Stimulated activated CD8-positive, alpha-beta memory T cell treated with anti-CD3 and anti-CD28 coated beads, Interleukin-2, amount 100 ng/mL, for 1 hour (primary cell): Measurements from ENCODE around the gene PACC1.
"Not testable (repeated sequence)": the region's sequence is repeated elsewhere in the genome, so short reads cannot be mapped to it uniquely, and the experiment has no call there.

ENCODE experiments used
- DNase-seq, 2 donors: peaks; one replicate each; pipeline ENCODE4 v3.0.0-alpha.2; 2020; ENCODE audit warnings: low read depth in 2 of 2

PACC1 gene

DNA sequence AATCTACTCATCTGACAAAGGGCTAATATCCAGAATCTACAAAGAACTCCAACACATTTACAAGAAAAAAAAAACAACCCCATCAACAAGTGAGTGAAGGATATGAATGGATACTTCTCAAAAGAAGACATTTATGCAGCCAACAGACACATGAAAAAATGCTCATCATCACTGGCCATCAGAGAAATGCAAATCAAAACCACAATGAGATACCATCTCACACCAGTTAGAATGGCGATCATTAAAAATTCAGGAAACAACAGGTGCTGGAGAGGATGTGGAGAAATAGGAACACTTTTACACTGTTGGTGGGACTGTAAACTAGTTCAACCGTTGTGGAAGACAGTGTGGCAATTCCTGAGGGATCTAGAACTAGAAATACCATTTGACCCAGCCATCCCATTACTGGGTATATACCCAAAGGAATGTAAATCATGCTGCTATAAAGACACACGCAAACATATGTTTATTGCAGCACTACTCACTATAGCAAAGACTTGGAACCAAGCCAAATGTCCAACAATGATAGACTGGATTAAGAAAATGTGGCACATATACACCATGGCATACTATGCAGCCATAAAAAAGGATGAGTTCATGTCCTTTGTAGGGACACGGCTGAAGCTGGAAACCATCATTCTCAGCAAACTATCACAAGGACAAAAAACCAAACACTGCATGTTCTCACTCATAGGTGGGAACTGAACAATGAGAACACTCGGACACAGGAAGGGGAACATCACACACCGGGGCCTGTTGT, 18.8 kb downstream of the PACC1 start:
- not testable (repeated sequence) for DNase-seq

DNA sequence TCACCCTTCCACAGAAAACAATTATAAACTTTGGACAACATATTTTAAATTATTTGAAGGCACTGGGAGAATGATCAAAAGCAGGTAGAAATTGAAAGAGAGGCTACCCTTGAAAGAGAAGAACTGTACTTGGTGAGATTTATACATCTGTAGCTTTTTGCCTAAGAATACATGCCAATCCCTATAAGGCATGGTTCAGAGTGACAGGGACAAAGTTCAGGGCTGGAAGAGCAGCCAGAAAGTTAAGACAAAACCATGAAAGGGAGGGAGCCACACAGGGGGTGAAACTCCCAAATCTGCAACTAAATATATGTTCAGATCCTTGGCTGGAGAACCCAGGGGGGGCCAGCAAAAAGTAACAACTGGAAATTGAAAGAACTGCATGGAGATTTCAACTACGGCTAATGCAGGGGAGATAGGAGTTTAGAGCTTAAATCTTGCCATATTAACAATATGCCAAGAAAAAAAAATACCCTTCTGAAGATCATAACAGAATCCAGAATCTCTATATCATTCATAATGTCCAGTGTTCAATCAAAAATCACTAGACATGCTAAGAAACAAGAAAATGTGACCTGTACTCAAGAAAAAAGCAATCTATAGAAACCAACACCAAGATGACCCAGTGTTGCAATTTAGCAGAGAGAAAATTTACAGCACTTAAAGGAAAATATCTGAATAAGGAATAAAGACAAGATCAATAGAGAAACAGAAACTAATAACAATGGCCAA, 25.5 kb downstream of the PACC1 start:
- DNase-seq, result no peak

DNA sequence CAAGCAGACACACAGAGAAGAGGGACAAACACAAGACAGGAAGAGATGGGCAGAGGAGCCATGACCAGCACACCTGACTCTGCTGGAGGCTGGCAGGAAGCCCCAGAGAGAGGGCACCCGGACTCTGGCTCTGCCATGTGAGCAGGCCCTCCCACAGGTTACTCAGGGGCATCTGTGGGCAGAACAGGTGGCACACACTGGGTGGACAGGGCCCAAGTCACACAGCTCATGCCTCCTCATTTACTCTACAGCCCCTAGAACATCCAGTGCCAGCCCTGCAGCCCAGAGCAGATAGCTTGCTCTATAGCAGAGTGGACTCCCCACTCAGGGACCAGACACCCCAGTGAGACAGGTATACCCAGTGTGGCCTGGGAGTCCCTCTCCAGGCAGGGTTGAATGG, 28.7 kb downstream of the PACC1 start:
- no peak for DNase-seq

DNA sequence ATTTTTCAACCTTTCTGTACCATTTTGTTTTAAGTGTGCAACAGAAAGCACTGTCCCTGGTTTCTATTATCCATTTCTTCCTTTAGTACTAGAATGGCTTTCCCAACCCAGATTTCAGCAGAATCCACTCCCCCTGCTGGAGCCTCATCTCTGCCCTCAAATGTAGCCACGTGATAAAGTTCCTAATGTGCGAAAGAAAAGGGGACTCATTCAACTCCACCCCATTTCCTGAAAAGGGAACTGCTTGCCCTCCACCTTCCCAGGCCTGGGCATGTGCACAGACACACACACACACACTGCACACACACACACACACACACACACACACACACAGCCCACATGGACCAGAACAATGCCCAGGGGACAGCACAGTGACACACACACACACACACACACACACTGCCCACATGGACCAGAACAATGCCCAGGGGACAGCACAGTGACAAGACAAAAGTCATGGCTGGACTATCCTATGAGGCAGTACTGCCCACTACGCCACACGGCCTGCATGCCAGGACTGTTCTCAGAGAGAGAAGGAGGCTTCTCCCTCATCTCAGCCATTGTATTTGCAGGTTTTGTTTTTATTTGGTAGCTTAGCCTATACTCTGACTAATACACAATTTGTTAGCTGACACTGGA, 33.2 kb downstream of the PACC1 start:
- DNase-seq, result no peak

DNA sequence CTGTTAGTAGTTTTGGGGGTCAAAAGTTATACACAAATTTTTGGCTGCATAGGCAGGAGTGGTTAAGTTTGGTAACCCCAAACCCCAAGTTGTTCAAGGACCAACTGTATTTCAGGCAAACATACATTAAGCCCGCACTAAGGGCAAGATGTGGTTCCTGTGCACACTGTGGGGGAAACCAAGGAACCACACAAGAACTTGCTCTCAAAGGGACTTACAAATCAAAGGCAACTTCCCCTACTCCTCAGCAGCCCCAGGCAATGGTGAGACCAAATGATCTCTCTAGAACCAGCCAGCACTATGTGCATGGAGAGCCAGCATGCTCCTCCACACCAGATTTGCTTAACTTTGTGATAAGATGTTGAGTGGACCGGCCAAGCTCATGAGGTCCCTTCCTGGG, 35.3 kb downstream of the PACC1 start:
- no peak for DNase-seq

DNA sequence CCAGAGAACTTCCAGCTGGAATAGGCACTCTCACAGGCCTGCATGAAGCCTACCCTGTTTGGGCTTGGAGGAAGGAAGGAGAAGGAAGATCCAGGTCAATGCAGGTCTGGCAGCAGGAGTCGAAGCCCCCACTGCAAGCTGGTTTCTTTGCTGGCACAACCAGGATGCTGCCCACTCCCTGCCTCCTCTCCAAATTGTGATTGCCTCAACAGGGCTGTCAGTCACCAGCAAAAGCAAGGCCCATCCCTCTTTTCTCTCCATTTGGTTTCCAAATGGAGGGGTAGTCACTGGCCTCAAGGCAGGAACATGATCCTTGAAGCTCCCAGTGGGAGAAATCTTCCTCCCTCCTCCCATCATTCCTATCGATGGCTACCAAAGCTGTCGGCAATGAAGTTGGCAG, 37.0 kb downstream of the PACC1 start:
- no peak for DNase-seq

DNA sequence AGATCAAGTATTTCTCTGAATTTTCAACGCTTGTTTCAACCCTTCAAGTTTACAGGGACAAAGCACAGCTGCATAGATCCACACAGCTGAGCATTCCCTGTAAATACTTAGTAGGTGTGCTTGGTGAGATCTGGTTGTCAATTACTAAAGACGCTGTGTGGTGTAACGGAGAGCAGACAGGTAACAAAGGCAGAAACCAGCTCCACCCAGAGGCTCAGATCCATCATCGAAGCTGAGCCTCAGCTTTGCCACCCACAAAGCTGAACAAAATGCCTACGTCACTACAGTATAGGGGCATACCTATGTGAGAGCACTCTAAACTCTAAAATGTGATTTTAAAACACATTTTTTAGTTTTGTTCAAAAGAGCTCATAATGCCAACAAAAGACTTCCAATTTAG, 38.7 kb downstream of the PACC1 start:
- no peak for DNase-seq

DNA sequence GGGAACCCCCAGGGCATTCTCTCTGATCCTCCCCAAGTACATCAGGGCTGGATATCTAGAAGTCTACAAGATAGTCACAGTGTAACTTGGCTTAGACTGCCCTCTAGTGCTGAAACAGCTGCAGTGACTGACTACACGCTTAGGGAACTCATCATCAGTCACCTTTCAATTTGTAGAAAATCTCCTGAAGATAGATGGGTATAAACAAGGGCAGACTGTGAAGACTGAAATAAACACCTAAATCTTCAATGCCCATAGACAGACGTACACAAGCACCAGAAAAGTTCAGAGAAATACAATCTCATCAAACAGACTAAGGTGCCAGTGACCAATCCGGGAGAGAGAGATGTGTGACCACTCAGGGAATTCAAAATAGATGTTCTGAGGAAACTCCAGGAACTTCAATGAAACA, 46.6 kb downstream of the PACC1 start:
- DNase-seq, result peak in 1 of 2 donors; percentile 6

DNA sequence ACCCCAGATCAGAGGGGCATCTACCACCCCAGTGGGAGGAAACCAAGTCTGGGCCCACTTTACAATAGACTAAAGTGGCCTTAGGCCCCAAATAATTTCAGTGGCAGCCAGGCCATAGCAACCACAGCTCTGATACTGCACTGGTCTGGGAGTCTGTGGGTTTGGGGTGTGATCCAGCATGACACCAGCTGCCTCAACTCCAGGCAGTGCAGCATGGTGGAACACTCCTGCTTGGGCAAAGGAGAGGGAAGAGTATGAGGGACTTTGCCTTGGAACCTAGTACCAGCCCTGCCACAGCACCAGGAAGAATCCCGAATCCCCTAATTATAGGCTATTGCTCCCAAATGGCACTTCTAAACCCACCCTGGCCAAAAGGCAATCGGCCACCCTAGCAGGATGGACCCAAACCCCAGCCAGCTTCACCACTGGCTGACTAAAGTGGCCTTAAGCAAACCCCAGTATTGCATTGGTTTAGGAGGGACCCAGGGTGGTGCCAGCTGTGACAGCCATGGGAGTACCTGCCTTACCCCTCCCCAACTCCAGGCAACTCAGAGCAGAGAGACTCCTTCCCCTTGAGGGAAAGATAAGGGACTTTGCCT, 47.1 kb downstream of the PACC1 start:
- DNase-seq, result no peak

DNA sequence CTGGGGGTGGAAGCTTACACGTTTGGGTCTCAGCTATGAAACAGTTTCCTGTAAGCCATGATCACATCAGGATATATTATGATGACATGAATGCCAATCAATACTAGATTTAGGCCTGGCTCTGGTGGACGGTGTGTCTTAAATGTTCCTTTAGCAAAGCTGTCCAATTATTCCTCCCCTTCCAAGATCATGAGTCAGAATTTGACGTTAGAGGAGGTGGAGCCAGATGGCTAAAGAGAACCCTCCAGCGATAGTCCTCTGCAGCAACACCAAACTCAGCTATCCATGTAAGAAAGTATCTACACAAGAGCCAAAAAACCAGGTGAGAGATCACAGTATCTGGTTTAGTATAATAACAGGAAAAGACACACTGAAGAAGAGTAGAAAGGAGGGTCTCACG, 47.8 kb downstream of the PACC1 start:
- no peak for DNase-seq

DNA sequence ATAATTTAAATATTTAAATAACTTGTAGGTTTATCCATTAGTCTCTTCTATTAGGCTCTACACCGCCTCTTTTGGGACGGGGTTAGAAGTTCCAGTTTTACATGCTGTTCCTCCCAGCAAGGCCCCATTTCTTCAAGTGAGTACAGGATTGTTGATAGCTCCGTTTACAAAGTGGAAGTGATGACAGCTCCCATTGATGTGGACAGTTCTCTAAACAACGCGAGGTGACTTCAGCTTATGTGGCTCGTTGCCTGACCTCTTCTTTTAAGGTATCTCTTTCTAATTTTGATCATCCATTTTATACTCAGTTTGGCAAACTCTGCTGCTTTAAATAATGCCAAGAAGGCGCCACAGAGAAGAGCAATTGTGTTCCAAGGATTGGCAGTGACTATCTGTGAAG, 49.7 kb downstream of the PACC1 start:
- no peak for DNase-seq

DNA sequence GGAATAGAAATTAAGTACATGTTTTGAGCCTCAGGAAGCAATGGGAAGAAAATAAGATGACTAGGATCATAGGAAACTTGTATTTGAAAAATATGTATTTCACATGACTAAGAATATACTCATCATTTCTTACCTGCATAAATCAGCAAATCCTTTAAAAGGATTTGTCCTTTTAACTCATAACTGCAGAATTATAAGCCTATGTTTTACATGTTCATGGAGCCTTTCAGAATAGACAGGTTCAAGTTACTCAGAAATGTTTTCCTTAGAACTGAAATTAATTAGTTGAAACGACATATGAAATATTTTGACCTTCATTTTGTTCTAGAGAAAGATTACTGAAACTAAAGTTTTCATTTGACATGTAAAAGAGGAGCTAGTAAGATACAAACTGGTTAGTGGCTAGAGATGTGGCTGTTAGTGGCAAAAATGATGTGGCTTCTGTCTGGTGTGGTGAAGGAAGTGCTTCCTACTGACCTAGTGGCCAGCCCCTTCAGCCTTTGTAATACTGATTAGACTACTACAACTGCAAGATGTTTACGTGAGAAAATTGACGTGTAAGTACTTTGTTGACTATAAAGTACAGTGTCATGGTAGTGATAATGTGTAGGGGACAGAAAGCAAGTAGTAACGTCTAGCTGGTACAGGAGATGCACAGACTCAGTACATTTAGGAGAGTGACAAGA, 54.7 kb downstream of the PACC1 start:
- DNase-seq, result no peak

DNA sequence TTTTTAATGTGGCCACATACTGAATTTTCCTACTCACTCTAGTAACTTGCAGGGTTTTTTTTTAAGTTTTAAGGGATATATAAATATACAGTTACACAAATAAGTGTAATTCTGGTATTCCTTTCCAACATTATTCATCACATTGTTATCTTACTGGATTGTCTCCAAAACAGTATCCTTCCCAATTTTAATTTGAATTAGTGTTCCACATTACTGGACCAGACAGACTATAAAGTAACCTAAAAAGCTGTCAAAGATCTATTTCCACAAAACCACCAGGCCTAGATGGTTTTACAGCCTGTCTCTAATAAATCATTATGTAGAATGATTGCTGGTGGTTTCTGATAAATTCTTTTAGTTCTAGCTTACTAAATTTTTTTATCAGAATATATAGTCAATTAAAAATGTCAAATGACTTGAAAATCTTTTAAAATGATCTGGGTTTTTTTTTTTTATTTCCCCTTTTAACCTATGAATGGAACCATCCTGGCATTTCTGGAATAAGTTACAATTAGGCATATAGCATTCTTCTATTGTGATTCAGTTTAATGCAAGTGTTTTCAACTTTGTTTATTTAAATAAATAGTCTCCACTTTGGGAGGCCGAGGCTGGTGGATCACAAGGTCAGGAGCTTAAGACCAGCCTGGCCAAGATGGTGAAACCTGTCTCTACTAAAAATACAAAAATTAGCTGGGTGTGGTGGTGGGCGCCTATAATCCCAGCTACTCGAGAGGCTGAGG, 59.3 kb downstream of the PACC1 start:
- DNase-seq, result no peak

DNA sequence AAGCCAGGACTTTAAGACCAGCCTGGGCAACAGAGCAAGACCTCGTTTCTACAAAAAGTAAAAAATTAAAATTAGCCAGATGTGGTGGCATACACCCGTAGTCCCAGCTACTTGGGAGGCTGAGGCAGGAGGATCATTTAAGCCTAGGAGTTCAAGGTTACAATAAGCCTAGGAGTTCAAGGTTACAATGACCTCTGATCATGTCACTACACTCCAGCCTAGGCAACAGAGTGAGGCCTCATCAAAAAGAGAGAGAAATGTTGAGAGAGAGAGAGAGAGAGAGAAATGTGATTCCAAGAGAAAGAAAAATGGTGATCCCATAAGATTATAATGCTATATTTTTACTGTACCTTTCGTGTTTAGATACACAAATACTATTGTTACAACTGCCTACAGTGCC, 60.2 kb downstream of the PACC1 start:
- no peak for DNase-seq

DNA sequence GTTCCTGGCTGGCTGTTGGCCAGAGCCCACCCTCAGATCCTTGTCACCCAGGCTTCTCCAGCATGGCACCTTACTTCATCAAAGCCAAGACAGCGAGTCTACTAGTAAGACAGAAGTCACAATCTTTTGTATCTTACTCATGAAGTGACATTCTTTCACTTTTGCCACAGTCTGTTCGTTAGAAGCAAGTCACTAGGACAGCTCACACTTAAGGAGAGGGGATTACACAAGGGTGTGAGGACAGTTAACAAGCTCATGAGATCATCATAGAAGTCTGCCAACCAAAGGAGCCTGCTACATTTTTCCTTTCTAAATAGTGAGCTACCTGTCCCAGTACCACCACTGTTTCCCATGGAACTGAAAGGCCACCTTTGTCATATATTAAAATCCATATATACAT, 61.5 kb downstream of the PACC1 start:
- no peak for DNase-seq

DNA sequence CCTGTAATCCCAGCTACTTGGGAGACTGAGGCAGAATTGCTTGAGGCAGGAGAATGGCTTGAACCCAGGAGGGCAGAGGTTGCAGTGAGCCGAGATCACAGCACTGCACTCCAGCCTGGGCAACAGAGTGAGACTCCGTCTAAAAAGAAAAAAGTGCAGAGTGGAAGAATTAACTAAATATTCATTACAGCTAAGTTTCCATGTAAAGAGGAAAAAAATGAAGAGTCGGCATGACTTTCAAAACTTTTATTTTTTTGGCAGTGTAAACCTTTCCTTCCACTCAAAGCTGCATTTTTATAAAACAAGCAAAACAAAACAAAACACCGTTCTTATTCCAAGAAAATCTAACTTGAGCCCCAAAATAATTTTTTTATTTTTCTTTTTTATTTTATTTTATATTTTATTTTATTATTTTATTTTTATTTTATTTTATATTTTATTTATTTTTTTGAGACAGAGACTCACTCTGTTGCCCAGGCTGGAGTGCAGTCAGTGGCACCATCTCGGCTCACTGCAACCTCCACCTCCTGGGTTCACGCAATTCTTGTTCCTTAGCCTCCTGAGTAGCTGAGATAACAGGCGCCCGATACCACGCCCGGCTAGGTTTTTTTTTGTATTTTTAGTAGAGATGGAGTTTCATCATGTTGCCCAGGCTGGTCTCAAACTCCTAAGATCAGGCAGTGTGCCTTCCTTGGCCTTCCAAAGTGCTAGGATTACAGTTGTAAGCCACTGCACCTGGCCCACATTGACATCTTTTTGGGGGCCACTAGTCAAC, 62.9 kb downstream of the PACC1 start:
- no peak for DNase-seq

DNA sequence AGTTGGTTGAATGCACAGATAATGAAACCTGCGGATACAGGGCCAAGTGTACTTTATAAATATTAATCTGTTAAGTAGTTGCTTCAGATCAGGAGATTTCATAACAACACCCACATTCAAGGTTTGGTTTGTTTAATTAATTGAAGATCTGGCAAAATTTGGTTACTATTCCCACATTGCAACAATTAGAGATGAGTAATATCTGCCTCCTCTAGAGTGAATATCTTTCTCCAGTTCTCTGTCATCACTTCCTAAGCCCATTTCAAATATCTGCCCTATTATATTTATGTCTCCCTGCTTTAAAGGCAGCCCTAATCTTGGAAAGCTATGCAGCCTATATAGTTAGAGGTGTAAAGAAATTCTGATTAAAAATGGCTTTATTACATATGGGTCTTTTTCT, 68.1 kb downstream of the PACC1 start:
- DNase-seq, result no peak

DNA sequence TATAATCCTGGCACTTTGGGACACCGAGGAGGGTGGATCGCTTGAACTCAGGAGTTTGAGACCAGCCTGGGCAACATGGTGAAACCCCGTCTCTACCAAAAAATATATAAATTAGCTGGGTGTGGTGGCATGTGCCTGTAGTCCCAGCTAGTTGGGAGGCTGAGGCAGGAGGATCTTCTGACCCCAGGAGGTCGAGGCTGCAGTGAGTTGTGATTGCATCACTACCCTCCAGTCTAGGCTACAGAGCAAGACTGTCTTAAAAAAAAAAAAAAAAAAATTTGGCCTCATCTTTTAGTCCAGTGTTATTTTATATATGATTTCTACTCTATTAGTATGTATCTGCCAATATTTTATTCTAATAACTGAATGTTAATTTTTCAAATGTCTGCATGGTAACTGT, 69.8 kb downstream of the PACC1 start:
- DNase-seq, result no peak

DNA sequence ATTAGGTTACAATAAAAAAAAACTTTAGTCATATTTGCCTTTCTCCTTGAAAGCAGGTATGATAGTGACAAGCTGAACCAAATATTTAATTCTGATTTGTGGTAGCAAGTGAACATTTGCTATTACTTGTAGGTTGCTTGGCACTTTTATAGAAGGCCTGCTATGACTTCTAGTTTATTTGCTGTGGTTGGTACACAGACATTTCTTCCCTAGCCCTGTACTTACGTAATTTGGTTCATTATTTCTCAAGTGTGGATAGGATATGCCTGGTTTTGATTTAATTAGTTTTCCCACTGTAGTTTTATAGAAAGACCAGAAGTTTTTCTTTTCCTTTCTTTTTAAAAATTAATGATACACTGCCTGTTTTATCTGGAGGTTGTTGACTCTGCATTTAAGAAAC, 73.6 kb downstream of the PACC1 start:
- DNase-seq, result no peak

DNA sequence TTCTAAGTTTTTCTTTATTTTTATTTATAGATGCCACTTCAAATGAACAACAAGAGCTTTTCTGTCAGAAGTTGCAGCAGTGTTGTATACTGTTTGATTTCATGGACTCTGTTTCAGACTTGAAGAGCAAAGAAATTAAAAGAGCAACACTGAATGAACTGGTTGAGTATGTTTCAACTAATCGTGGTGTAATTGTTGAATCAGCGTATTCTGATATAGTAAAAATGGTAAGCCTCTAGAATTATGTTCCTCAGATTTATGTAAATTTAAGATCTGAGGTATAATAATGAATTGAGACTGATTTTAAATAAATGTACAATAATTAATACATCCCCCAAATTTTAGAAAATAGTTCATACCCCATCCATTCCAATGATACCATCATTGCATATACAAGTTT, 85.6 kb downstream of the PACC1 start:
- DNase-seq, result no peak

DNA sequence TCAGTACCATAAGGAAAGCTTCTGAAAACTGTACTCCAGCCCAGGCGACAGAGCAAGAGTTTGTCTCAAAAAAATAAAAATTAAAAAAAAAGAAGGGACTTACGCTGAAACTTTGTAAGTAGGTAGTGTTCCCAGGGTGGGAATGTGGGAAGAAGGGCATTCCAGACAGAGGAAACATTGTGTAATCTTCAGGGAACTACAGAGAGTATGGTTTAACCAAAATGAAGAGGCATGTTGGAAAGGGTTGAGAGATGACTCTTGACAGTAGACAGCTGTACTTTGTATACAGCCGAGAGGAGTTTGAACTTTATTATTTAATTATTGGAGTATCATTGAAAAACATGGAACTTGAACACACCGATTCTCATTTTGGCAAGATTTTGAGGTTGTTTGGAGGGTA, 86.4 kb downstream of the PACC1 start:
- DNase-seq, result no peak
